ENCODE data around the gene SH3PXD2A.

- TF ChIP-seq POLR2A (IDR thresholded peaks at IDR 0.05): no peak
- TF ChIP-seq, protein P1, sequence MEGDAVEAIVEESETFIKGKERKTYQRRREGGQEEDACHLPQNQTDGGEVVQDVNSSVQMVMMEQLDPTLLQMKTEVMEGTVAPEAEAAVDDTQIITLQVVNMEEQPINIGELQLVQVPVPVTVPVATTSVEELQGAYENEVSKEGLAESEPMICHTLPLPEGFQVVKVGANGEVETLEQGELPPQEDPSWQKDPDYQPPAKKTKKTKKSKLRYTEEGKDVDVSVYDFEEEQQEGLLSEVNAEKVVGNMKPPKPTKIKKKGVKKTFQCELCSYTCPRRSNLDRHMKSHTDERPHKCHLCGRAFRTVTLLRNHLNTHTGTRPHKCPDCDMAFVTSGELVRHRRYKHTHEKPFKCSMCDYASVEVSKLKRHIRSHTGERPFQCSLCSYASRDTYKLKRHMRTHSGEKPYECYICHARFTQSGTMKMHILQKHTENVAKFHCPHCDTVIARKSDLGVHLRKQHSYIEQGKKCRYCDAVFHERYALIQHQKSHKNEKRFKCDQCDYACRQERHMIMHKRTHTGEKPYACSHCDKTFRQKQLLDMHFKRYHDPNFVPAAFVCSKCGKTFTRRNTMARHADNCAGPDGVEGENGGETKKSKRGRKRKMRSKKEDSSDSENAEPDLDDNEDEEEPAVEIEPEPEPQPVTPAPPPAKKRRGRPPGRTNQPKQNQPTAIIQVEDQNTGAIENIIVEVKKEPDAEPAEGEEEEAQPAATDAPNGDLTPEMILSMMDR (IDR thresholded peaks at IDR 0.05): no peak
Measured at GRCh38 chr10:103646304-103646703, 209.1 kb downstream of the SH3PXD2A start.
